Measurements from ENCODE around the gene ESYT3.

DNA sequence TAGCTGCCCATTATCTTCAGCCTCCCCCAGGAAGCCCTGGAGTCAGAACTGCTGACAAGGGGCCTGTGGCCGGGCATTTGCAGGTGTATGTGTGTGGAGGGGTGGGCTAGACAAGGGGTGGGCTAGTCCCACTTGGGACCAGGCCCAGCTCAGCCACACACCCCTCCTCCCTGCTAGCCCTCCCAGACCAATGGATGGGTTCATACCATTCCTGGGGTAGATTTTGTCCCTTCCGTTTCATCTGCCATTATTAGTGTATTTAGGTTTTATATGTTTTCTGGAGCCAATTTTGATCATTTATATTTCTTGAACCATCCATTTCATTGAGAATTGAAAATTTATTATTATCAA, 43.9 kb upstream of the ESYT3 start:
- TF ChIP-seq, protein P1, sequence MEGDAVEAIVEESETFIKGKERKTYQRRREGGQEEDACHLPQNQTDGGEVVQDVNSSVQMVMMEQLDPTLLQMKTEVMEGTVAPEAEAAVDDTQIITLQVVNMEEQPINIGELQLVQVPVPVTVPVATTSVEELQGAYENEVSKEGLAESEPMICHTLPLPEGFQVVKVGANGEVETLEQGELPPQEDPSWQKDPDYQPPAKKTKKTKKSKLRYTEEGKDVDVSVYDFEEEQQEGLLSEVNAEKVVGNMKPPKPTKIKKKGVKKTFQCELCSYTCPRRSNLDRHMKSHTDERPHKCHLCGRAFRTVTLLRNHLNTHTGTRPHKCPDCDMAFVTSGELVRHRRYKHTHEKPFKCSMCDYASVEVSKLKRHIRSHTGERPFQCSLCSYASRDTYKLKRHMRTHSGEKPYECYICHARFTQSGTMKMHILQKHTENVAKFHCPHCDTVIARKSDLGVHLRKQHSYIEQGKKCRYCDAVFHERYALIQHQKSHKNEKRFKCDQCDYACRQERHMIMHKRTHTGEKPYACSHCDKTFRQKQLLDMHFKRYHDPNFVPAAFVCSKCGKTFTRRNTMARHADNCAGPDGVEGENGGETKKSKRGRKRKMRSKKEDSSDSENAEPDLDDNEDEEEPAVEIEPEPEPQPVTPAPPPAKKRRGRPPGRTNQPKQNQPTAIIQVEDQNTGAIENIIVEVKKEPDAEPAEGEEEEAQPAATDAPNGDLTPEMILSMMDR (IDR thresholded peaks at IDR 0.05; ENCODE audit: insufficient read depth, low read length, poor library complexity, severe bottlenecking), result no peak
- TF ChIP-seq EZH2phosphoT487 (conservative IDR thresholded peaks at IDR 0.05; ENCODE audit: low read length), result no peak
